Keratinocyte (primary cell): ENCODE results near the gene CDH18.

Experiments used
- CTCF ChIP-seq, 3 experiments: IDR thresholded peaks in 1 of 3; conservative IDR thresholded peaks in 1 of 3; optimal IDR thresholded peaks in 1 of 3; 2 replicates in 2 of 3; 3 replicates in 1 of 3; pipeline versions ENCODE3 to v1.5.1; 2011; ENCODE audit warnings: low read length in 3 of 3, mild to moderate bottlenecking in 3 of 3, moderate library complexity in 2 of 3, control low read depth in 1 of 3, inconsistent platforms in 1 of 3; ENCODE audit not compliant: insufficient read depth in 2 of 3; ENCODE audit errors: extremely low read depth in 1 of 3
- EZH2 ChIP-seq: IDR thresholded peaks from one replicate; pipeline ENCODE4 v1.6.1; 2012; ENCODE audit warnings: inconsistent platforms, mild to moderate bottlenecking, low read length, moderate library complexity

- TF ChIP-seq CTCF (optimal IDR thresholded peaks at IDR 0.05 in 1 of 3, IDR thresholded peaks at IDR 0.05 in 1 of 3, conservative IDR thresholded peaks at IDR 0.05 in 1 of 3; ENCODE audit: extremely low read depth in 1 of 3, insufficient read depth in 2 of 3, low read length in 3 of 3) = no peak
- no peak for TF ChIP-seq EZH2
Measured at GRCh38 chr5:19706776-19707175, 281.2 kb downstream of the CDH18 start.
